ENCODE measurements around the gene GGA2.

GRCh38 chr16:23527961-23528643 lies 17.8 kb upstream of the GGA2 start:
- TF ChIP-seq, protein P1, sequence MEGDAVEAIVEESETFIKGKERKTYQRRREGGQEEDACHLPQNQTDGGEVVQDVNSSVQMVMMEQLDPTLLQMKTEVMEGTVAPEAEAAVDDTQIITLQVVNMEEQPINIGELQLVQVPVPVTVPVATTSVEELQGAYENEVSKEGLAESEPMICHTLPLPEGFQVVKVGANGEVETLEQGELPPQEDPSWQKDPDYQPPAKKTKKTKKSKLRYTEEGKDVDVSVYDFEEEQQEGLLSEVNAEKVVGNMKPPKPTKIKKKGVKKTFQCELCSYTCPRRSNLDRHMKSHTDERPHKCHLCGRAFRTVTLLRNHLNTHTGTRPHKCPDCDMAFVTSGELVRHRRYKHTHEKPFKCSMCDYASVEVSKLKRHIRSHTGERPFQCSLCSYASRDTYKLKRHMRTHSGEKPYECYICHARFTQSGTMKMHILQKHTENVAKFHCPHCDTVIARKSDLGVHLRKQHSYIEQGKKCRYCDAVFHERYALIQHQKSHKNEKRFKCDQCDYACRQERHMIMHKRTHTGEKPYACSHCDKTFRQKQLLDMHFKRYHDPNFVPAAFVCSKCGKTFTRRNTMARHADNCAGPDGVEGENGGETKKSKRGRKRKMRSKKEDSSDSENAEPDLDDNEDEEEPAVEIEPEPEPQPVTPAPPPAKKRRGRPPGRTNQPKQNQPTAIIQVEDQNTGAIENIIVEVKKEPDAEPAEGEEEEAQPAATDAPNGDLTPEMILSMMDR (IDR thresholded peaks at IDR 0.05), result no peak
- no peak for TF ChIP-seq POLR2A (IDR thresholded peaks at IDR 0.05)
